ENCODE measurements around the gene DDX31. TPM values are rescaled to one million over a fixed set of nuclear protein-coding genes. Genes with fewer than 3 reads are reported as not detected.

Gene DDX31
- total and polyA plus RNA-seq, 2 experiments from 2014 or later, result 7.3 to 13.1 TPM

DNA sequence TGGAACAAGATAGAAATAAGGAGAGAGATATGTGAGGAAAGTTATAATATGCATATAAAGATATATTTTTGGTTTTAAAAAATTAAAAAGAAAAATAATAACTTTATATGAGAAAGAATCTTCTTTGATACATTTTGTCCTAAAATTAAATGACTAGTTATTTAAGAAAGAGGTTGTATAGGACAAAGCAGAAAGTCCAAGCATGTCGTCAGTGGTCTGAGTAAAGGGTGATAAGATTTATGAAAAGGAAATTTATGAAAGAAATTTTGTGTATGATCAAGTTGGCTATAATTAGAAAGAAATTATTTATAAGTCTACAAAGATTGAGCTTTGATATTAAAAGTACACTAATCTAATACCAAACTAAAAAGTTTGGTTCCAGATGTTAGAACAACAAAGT is 32.5 kb upstream of the DDX31 start:
- H3K27me3 ChIP-seq, result no peaks in the 10 kb centered on the region
- no peaks in the 10 kb centered on the region for H3K4me1 ChIP-seq (ENCODE audit: insufficient read depth)
- 83% methylated on average over 1 of the region's 1 CpG for WGBS (ENCODE audit: low lambda C conversion rate, missing lambda C conversion rate)
- no peak overlapping the region for H3K4me2 ChIP-seq
- DNase-seq (ENCODE audit: low spot score), result no peak
- H3K36me3 ChIP-seq (replicated peaks; ENCODE audit: insufficient read depth, low read depth), result no peaks in the 10 kb centered on the region
- H4K20me1 ChIP-seq (ENCODE audit: insufficient read depth, poor library complexity, severe bottlenecking), result no peaks in the 10 kb centered on the region
- H3K4me3 ChIP-seq, result no peak overlapping the region
- H3K27ac ChIP-seq, result no peak overlapping the region
- no peak for TF ChIP-seq EZH2phosphoT487 (IDR thresholded peaks at IDR 0.05; ENCODE audit: low read depth, severe bottlenecking, unreplicated experiment)
- TF ChIP-seq, protein P1, sequence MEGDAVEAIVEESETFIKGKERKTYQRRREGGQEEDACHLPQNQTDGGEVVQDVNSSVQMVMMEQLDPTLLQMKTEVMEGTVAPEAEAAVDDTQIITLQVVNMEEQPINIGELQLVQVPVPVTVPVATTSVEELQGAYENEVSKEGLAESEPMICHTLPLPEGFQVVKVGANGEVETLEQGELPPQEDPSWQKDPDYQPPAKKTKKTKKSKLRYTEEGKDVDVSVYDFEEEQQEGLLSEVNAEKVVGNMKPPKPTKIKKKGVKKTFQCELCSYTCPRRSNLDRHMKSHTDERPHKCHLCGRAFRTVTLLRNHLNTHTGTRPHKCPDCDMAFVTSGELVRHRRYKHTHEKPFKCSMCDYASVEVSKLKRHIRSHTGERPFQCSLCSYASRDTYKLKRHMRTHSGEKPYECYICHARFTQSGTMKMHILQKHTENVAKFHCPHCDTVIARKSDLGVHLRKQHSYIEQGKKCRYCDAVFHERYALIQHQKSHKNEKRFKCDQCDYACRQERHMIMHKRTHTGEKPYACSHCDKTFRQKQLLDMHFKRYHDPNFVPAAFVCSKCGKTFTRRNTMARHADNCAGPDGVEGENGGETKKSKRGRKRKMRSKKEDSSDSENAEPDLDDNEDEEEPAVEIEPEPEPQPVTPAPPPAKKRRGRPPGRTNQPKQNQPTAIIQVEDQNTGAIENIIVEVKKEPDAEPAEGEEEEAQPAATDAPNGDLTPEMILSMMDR (IDR thresholded peaks at IDR 0.05; ENCODE audit: poor library complexity), result no peak
- TF ChIP-seq EZH2 (IDR thresholded peaks at IDR 0.05; ENCODE audit: borderline replicate concordance), result no peak
- no peak overlapping the region for H2AFZ ChIP-seq
- no peaks in the 10 kb centered on the region for H3K9me2 ChIP-seq (replicated peaks; ENCODE audit: insufficient read depth)
- no peaks in the 10 kb centered on the region for H3K9me3 ChIP-seq (ENCODE audit: low read depth)
- no peaks in the 10 kb centered on the region for H3K79me2 ChIP-seq

GRCh38 chr9:132699956-132700355 is 30.2 kb upstream of the DDX31 start:
- no peaks in the 10 kb centered on the region for H3K9me2 ChIP-seq (replicated peaks; ENCODE audit: insufficient read depth)
- no peaks in the 10 kb centered on the region for H3K27me3 ChIP-seq
- DNase-seq (ENCODE audit: low spot score), result no peak
- H3K9me3 ChIP-seq (ENCODE audit: low read depth), result no peaks in the 10 kb centered on the region
- WGBS (ENCODE audit: low lambda C conversion rate, missing lambda C conversion rate), result 39% methylated on average over 1 of the region's 1 CpG
- H3K27ac ChIP-seq, result no peak overlapping the region
- no peaks in the 10 kb centered on the region for H3K4me1 ChIP-seq (ENCODE audit: insufficient read depth)
- no peak overlapping the region for H2AFZ ChIP-seq
- no peaks in the 10 kb centered on the region for H3K36me3 ChIP-seq (replicated peaks; ENCODE audit: insufficient read depth, low read depth)
- H3K4me3 ChIP-seq, result no peak overlapping the region
- no peaks in the 10 kb centered on the region for H4K20me1 ChIP-seq (ENCODE audit: insufficient read depth, poor library complexity, severe bottlenecking)
- H3K4me2 ChIP-seq, result no peak overlapping the region
- H3K79me2 ChIP-seq, result no peaks in the 10 kb centered on the region
- TF ChIP-seq EZH2phosphoT487 (IDR thresholded peaks at IDR 0.05; ENCODE audit: low read depth, severe bottlenecking, unreplicated experiment), result no peak
- TF ChIP-seq, protein P1 (IDR thresholded peaks at IDR 0.05; ENCODE audit: poor library complexity), result no peak
- no peak for TF ChIP-seq EZH2 (IDR thresholded peaks at IDR 0.05; ENCODE audit: borderline replicate concordance)

DNA sequence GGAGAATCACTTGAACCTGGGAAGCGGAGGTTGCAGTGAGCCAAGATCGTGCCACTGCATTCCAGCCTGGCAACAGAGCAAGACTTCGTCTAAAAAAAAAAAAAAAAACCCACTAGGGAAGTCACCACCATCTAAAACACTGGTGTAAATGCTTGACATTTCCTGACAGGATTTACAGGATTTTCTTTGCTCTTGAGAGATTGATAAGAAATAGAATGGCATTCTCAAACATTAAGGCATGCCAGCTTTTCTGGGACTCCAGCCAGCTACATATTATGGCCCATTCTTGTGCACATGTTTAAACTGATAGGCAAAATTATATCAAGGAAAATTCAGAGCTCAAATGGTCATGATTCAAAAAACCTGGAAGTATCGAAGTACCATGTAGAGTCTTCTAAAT is 29.2 kb upstream of the DDX31 start:
- no peaks in the 10 kb centered on the region for H3K36me3 ChIP-seq (replicated peaks; ENCODE audit: insufficient read depth, low read depth)
- no peaks in the 10 kb centered on the region for H3K9me3 ChIP-seq (ENCODE audit: low read depth)
- H3K27me3 ChIP-seq, result no peaks in the 10 kb centered on the region
- no peaks in the 10 kb centered on the region for H3K79me2 ChIP-seq
- no peak overlapping the region for H3K27ac ChIP-seq
- WGBS (ENCODE audit: low lambda C conversion rate, missing lambda C conversion rate), result 76% methylated on average over 4 of the region's 4 CpGs
- H3K4me1 ChIP-seq (ENCODE audit: insufficient read depth), result no peaks in the 10 kb centered on the region
- TF ChIP-seq EZH2phosphoT487 (IDR thresholded peaks at IDR 0.05; ENCODE audit: low read depth, severe bottlenecking, unreplicated experiment) (no peak), EZH2 (IDR thresholded peaks at IDR 0.05; ENCODE audit: borderline replicate concordance) (no peak)
- TF ChIP-seq, protein P1 (IDR thresholded peaks at IDR 0.05; ENCODE audit: poor library complexity), result no peak
- H3K9me2 ChIP-seq (replicated peaks; ENCODE audit: insufficient read depth), result no peaks in the 10 kb centered on the region
- no peak for DNase-seq (ENCODE audit: low spot score)
- no peak overlapping the region for H2AFZ ChIP-seq
- no peak overlapping the region for H3K4me3 ChIP-seq
- H4K20me1 ChIP-seq (ENCODE audit: insufficient read depth, poor library complexity, severe bottlenecking), result no peaks in the 10 kb centered on the region
- no peak overlapping the region for H3K4me2 ChIP-seq

GRCh38 chr9:132697230-132697629 is 27.4 kb upstream of the DDX31 start:
- Histone ChIP-seq H3K27me3 (no peaks in the 10 kb centered on the region), H3K4me1 (ENCODE audit: insufficient read depth) (no peaks in the 10 kb centered on the region), H3K9me3 (ENCODE audit: low read depth) (no peaks in the 10 kb centered on the region), H3K4me2 (no peak overlapping the region), H3K4me3 (no peak overlapping the region), H3K36me3 (replicated peaks; ENCODE audit: insufficient read depth, low read depth) (no peaks in the 10 kb centered on the region), H2AFZ (no peak overlapping the region), H3K9me2 (replicated peaks; ENCODE audit: insufficient read depth) (no peaks in the 10 kb centered on the region), H4K20me1 (ENCODE audit: insufficient read depth, poor library complexity, severe bottlenecking) (no peaks in the 10 kb centered on the region), H3K27ac (no peak overlapping the region), H3K79me2 (no peaks in the 10 kb centered on the region)
- DNase-seq (ENCODE audit: low spot score), result no peak
- TF ChIP-seq EZH2phosphoT487 (IDR thresholded peaks at IDR 0.05; ENCODE audit: low read depth, severe bottlenecking, unreplicated experiment), result no peak
- no peak for TF ChIP-seq EZH2 (IDR thresholded peaks at IDR 0.05; ENCODE audit: borderline replicate concordance)
- TF ChIP-seq, protein P1 (IDR thresholded peaks at IDR 0.05; ENCODE audit: poor library complexity), result no peak

Data from hepatocyte (in vitro differentiated cells).